ENCODE results near the gene USP49.

DNA sequence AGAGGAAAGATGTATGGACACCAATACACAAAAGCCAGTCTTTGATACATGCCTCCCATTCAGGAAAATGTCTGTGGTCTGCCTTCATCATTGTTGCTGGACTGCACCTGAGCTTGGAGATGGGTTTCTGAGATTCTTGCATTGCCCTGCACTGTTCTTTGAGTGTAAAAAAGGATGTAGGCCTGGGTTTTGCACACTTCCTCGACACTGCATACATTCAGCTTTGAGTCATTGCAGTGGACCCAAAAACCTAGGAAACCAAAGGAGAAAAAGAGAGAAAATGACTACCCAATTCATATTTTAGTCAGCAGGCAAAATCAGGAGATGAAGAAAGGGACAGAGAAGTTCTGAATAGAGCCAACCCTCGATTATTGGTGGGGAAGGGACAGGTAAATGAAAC, 98.7 kb downstream of the USP49 start:
- TF ChIP-seq POLR2A (IDR thresholded peaks at IDR 0.05) (no peak), CTCF (IDR thresholded peaks at IDR 0.05) (no peak)
